Stimulated activated CD4-positive, alpha-beta T cell treated with anti-CD3 and anti-CD28 coated beads, Interleukin-1b, Interleukin-23, amount 100 ng/mL, for 48 hours (primary cell): ENCODE results near the gene ZFP1.
"Not testable (repeated sequence)": the region's sequence is repeated elsewhere in the genome, so short reads cannot be mapped to it uniquely, and the experiment has no call there.

Source experiments
- DNase-seq: peaks from one replicate; pipeline ENCODE4 v3.0.0-alpha.2; 2020

Gene ZFP1

GRCh38 chr16:75205438-75205837, 57.1 kb downstream of the ZFP1 start:
- not testable (repeated sequence) for DNase-seq

DNA sequence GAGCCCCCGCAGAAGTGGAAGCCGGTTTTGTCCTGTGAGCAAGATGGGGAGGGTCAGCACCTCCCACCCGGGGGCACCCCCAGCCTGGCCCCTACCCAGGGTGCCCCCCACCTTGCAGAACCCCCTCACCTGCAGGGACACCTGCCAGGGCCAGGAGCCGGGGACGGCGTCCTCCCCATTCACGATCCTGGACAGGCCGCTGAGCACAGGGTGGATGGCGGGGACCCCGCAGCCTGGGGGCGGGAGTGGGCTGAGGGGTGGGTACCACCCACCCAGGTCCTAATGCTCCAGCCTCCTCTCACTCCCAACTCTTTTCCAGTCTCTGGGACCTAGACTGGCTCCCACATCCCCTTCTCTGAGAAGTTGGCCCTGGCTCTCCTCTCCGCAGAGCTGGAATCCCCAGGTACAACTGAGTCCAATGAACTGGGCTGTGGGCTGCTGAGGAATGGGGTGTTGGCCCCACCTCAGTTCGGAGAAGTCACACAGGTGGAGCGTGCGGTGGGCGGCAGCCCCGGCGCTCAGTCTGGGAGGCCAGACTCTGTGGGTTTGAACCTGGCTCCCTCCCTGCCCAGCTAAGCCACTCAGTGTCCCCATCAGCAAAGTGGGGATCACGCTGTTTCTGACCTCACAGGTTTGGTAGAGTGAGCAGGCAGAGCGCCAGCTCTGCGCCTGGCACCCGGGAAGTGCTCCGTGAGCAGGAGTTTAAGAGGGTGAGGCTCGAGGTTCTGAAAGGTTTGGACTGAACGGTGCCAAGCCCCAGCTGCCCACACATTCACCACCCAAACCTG, 57.8 kb downstream of the ZFP1 start:
- not testable (repeated sequence) for DNase-seq

DNA sequence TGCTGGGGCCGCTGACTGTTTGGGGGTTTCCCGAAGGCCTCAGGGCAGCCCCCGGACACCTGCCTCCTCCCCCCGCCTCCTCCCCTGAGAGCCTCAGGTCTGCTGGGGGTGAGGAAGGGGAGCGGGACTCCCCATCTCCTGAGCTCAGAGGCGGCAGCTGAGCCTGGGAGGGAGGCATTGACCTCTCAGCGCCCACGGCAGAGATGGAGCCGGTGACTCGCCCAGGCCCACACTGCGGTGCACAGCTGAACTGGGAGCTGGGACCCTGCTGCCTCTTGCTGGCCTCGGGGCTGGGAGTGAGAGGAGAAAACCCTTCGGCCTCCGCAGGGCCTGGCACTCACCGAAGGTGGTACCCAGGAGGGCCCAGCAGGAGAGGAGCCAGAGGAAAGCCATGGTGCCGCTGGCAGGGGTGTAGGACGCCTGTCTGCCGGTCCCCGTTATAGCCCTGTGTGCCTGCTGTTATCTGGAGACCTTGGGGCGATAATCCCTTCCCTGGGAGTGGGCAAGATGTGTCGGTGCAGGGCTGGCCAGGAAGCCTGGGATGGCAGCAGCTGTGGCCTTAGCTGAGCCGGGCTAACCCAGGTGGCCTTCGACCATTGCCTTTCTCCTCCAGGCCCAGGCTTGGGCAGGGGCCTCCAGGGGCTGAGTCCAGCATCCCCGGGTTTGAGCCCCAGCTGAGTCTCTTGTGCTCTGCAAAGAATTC, 58.6 kb downstream of the ZFP1 start, which contains the start of gene CTRB2:
CTRB2 (minus strand) TSS at position 413 of the 703 bp plus-strand sequence; CDS start at position 393, 20 bp downstream.
- no peak for DNase-seq

DNA sequence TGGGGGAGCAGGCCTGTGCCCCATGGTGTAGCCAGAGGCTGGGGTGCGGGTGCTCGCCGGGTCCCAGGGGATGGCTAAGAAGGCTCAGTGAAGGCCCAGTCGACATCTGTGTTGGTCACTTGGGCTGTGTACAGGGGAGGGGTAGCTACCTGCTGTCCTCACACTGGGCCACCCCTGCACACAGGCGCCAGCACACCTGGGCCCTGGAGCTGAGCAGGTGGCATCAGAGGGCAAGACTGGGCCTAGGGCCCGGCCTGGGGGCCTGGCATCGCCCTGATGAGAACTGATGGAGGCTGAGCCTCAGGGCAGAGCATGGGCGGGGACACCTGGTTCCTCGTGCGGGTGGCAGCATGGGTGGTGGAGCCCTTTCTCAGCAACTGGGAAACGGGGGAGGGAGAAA, 59.5 kb downstream of the ZFP1 start:
- DNase-seq, result no peak

- DNase-seq, result no peak
Observed at GRCh38 chr16:75208242-75208825, 60.0 kb downstream of the ZFP1 start.

DNA sequence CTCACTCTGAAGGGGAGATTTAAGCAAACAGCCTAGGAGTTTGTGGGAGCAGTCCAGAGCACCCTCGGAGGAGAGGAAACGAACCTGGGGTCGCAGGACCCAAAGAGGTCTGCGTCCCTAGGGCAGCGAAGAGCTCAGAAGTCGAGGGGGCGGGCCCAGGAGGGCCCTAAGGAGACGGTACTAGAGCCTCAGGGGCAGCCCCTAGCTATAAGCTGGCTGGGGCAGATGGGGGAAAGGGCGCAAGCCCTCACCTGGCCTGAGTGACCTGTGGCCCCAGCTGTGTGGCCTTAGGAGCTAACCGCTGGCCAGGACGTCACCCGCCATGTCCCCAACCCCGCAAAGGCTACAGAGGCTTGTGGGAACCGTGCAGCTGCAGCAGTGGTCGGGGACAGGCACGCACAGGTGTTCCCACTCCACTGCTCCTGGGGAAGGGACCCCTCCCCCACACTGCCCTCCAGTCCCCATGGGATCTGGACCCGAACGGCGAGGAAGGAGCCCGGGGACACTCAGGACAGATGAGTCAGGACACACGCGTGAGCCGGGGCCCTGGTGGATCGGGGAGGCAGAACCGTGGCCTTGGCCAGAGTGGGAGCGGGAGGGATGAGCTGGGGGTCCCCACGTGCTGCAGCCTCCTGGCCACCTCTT, 60.7 kb downstream of the ZFP1 start:
- DNase-seq, result no peak

DNA sequence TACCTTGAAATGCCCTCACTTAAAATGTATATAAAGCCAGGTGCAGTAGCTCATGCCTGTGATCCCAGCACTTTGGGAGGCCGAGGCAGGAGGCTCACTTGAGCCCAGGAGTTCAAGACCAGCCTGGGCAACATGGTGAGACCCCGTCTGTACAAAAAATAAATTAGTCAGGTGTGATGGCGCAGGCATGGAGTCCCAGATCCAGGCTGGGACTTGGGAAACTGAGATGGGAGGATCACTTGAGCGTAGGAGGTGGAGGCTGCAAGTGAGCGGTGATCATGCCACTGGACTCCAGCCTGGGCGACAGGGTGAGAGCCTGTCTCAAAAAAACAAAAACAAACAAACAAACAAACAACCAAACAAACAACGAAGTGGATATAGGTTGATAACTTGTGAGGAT, 61.2 kb downstream of the ZFP1 start:
- DNase-seq, result not testable (repeated sequence)

- DNase-seq, result no peak
Observed at GRCh38 chr16:75209944-75210343, 61.6 kb downstream of the ZFP1 start.

- not testable (repeated sequence) for DNase-seq
Observed at GRCh38 chr16:75211286-75211685, 63.0 kb downstream of the ZFP1 start.

- DNase-seq, result no peak
Observed at GRCh38 chr16:75216127-75216526, 67.8 kb downstream of the ZFP1 start.

- no peak for DNase-seq
Observed at GRCh38 chr16:75216576-75216975, 68.3 kb downstream of the ZFP1 start.

- DNase-seq, result no peak
Observed at GRCh38 chr16:75217389-75217851, 69.1 kb downstream of the ZFP1 start.

GRCh38 chr16:75218256-75219076, 70.1 kb downstream of the ZFP1 start, which contains the start of gene CTRB1:
Gene CTRB1, plus strand, starts transcription at chr16:75218988. Its CDS starts 20 bp downstream, at chr16:75219008.
- peak; percentile 11 for DNase-seq

GRCh38 chr16:75219088-75219487, 70.8 kb downstream of the ZFP1 start:
- no peak for DNase-seq

DNA sequence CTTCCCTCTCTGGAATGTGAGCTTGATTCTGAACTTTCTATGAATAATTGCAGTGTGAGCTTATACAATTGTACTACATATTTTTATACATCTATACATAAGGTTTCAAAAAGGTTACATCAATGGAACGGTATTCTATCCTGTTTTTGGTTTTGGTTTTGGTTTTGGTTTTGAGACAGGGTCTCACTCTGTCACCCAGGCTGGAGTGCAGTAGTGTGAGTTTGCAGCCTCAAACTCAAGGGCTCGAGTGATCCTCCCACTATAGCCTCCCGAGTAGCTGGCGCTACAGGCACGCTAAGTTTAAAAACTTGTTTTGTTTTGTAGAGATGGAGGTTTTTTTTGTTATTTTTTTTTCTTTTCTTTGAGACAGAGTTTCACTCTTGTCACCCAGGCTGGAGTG, 71.5 kb downstream of the ZFP1 start:
- DNase-seq, result peak; percentile 24
